Stimulated activated CD4-positive, alpha-beta T cell treated with anti-CD3 and anti-CD28 coated beads, TNF-alpha, amount 100 ng/mL, for 48 hours (primary cell): Measurements from ENCODE around the gene MYZAP.

Experiments
- DNase-seq, 3 donors: peaks; one replicate each; pipeline ENCODE4 v3.0.0-alpha.2; 2020; ENCODE audit warnings: low read depth in 3 of 3

MYZAP gene

DNA sequence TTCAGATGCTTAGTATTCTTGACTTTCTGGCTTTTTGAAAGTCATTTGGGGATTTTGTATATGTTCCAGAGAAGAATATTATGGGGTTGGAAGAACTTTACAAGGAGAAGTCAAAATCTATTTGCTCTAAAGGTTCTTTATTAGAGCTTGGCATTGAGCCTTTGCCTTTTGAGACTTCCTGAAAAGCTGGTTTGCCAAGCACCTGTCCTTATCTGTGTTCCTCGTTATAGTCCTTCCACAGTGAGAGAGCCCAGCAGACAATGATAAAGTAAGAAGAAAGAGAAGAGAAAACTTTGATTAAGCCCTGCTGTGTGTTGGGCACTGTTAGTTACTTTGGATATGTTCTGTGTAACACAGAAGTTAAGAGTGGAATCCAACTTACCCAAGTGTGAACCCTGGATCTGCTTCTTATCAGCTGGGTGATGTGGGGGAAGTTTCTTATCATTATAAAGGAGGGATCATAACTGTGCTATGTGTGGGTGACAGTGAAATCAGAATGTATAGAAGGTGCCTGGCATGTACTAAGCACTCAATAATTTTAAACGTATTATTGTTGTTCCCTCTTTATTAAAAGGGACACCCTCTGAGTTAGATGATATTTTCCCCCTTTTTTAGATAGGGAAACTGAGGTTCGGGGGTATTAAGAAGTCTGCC lies 70.5 kb downstream of the MYZAP start:
- DNase-seq, result no peak

DNA sequence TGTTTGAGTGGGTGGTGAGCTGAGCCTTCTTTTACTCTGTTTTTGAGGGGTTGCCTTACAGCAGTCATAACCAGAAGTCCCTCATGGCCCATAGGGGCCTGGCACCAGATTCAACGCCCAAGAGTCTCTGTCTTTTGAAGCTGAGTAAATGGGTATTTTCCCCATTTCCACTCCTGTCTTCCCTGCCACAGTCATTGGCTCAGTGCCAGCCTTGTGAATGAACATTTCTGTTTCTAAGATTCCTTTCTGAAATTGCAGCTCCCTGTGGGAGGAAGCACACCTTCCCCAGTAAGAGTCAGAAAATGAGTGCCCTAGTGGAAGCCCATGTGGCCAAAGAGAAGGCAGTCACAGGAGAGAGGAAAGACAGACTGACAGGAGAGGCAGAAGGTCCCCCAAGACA lies 71.1 kb downstream of the MYZAP start:
- no peak for DNase-seq

DNA sequence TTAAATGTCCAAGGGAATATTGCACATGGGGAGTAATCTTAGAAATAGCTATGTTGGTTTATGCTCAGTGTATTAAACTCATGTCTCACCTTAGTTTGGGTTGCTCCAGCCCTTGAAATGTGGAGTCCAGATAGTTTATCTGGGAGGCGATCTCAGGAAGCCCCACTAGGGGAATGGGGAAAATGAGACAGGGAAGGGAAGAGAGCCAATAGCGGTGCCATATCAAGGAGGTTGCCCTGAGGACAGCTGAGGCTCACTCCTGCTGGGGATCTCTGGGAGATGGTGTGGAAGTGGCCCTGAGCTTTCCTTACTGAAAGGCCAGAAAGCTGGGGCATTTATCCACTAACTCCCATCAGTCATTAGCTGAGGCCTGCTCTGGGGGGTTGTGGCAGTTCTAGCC lies 71.6 kb downstream of the MYZAP start:
- DNase-seq, result no peak

- DNase-seq, result no peak
These were observed 73.5 kb downstream of the MYZAP start for GRCh38 chr15:57665194-57665593.

- DNase-seq, result no peak
These were observed 74.2 kb downstream of the MYZAP start for GRCh38 chr15:57665939-57666338.

GRCh38 chr15:57667171-57667849 lies 75.6 kb downstream of the MYZAP start:
- DNase-seq, result no peak

GRCh38 chr15:57668016-57668415 lies 76.3 kb downstream of the MYZAP start:
- no peak for DNase-seq

GRCh38 chr15:57671636-57672035 lies 79.9 kb downstream of the MYZAP start:
- DNase-seq, result no peak

- no peak for DNase-seq
These were observed 83.9 kb downstream of the MYZAP start for GRCh38 chr15:57675481-57676181.

DNA sequence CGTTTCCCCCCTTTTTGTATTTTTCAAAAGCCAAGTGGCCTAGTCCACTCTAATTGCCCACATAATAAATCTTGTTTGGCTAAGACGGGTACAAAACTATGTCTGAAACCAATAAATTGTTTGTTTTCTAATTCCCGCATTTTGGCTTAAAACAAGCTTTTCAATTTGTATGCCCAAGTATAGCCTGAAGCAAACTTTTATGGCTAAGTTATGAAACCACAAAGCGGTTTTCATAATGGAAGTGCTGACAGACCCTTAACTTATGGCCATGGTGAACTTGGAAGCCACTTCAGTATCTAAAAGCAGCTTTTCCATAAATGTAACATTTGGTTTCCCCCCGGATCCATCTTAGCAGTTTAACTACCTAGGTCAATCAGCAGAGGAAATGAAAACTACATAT lies 84.9 kb downstream of the MYZAP start:
- no peak for DNase-seq

DNA sequence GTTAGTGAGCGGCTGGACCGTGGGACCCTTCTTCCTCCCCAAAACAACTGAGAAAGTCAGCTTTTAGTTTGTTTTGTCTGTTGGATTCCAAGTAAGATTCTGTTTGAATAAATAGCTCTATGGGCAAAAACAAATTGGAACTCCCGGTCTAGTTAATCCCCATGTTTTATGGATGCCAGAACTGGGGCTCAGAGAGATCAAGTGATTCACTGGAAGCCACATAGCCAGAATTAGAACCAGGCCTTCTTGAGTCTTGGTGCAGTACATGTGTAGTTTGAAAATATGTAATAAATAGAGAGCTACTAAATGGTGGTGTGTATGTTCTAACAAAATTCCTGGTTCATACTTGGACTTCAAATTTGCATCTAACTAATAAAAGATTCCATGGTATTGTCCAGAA lies 85.5 kb downstream of the MYZAP start:
- DNase-seq, result no peak

GRCh38 chr15:57680021-57680420 lies 88.3 kb downstream of the MYZAP start:
- DNase-seq, result no peak

GRCh38 chr15:57681011-57681410 lies 89.3 kb downstream of the MYZAP start:
- DNase-seq, result no peak

DNA sequence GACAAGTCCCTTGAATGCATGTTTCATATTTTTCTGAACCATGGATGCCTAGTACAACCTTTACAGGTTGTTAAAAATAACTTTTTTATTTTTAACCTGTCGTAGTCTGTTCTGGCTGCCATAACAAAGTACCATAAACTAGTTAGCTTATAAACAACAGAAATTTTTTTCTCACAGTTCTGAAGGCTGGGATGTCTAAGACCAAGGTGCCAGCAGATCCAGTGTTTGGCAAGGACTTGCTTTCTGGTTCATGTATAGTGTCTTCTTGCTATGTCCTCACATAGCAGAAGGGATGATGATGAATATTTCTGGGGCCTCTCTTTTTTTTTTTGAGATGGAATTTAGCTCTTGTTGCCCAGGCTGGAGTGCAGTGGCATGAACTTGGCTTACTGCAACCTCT lies 91.8 kb downstream of the MYZAP start:
- no peak for DNase-seq

GRCh38 chr15:57684491-57685151 lies 92.9 kb downstream of the MYZAP start:
- no peak for DNase-seq

GRCh38 chr15:57685306-57686095 lies 93.8 kb downstream of the MYZAP start:
- no peak for DNase-seq

DNA sequence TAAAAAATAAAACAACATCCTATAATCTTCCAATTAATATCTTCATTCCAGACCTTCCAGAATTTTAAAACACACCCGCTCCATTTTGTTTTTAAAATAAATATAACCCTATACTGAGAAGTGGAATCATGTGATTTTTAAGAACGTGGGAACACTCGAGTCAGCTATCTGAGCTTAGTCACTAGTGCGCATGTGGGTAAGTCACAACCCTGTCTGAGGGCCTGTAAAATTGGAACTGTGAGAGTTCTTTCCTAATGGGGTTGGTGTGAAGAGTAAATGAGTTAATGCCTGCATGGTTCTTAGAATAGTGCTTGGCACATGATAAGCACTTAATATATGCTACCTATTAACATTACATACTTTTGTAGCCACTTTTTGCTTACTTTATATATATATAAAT lies 95.0 kb downstream of the MYZAP start:
- DNase-seq, result no peak

GRCh38 chr15:57690341-57690966 lies 98.8 kb downstream of the MYZAP start:
- no peak for DNase-seq

DNA sequence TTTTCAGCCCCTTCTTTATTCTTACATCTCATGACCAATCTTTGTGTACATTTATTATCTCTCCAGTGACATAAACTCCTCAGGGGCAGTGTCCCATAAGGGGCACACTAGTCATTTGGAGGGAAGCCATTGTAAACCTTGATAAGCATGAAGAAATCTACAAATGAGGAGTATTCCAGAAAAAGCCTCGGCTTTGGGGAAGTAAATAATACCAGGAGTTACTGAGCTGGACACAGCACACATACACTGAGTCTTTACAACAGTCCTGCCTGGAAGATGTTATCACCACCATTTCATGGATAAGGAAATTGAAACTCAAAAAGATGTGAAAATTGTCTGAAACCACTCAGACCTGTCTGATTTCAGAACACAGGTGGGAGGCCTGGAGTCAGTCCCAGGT lies 99.4 kb downstream of the MYZAP start:
- no peak for DNase-seq

- no peak for DNase-seq
These were observed 101.0 kb downstream of the MYZAP start for GRCh38 chr15:57692709-57693108.

DNA sequence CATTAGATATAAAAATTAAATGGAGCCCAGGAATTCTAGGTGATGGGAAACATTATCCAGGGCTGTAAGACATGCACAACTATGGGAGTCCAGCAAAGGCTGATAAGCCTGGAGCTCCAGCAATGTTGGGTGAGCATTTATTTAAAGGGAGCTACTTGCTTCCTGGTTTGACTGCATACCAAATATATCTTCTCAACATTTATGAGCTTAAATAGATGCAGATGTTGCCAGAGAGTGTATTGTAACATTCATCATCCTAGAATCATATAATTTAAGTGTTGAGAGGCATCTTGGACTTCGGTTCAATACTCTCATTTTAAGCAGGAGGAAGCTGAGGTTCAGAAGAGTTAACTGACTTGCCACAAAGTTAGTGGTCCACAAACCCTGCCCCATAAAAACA lies 102.6 kb downstream of the MYZAP start:
- no peak for DNase-seq
